PC-3 (cell line): ENCODE data around the gene SPOPL.

ENCODE experiments used
- CTCF ChIP-seq: fragments of 300-600 bp; sonication (generic); conservative IDR thresholded peaks from 2 replicates; pipeline ENCODE4 v1.5.1; 2017; ENCODE audit warnings: antibody characterized with exemption, low read depth, mild to moderate bottlenecking, low read length
- EZH2phosphoT487 ChIP-seq: fragments of 300-600 bp; sonication (generic); IDR thresholded peaks from 2 replicates; pipeline ENCODE4 v1.6.1; 2018; ENCODE audit warnings: mild to moderate bottlenecking, antibody characterized with exemption, low read length, borderline replicate concordance

- no peak for TF ChIP-seq CTCF
- TF ChIP-seq EZH2phosphoT487, result no peak
Measured at GRCh38 chr2:138492160-138492559, 9.4 kb upstream of the SPOPL start.
